Esophagus muscularis mucosa (tissue), 4 donors: ENCODE results near the gene CTNNA2. TPM values are rescaled to one million over a fixed set of nuclear protein-coding genes. Genes with fewer than 3 reads are reported as not detected.

Experiments
- DNase-seq: peaks from one replicate; pipeline ENCODE4 v3.0.0-alpha.2; 2017; ENCODE audit errors: extremely low spot score
- H3K27ac ChIP-seq, 4 donors: fragments of 200-600 bp; sonication (generic); replicated peaks in 1 of 4; 1 replicate in 3 of 4; 2 replicates in 1 of 4; pipeline ENCODE4 v1.5.1; 2016 to 2019; ENCODE audit warnings: mild to moderate bottlenecking in 1 of 4
- H3K27me3 ChIP-seq, 4 donors: fragments of 200-600 bp; sonication (generic); one replicate each; pipeline versions ENCODE4 v1.5.1 to v1.6.0; 2016 to 2019
- H3K36me3 ChIP-seq, 4 donors: fragments of 200-600 bp; sonication (generic); one replicate each; pipeline ENCODE4 v1.5.1; 2016 to 2019
- H3K4me1 ChIP-seq, 4 donors: fragments of 200-600 bp; sonication (generic); one replicate each; pipeline ENCODE4 v1.5.1; 2016 to 2019
- H3K4me3 ChIP-seq, 4 donors: fragments of 200-600 bp; sonication (generic); 1 replicate in 2 of 4; 2 replicates in 2 of 4; pipeline ENCODE4 v1.5.1; 2016 to 2019; ENCODE audit warnings: mild to moderate bottlenecking in 4 of 4, moderate library complexity in 1 of 4
- H3K9me3 ChIP-seq, 4 donors: fragments of 200-600 bp; sonication (generic); 1 replicate in 3 of 4; 2 replicates in 1 of 4; pipeline ENCODE4 v1.5.1; 2016 to 2019
- EP300 ChIP-seq: sonication (generic); formaldehyde crosslinking; IDR thresholded peaks from one replicate; pipeline ENCODE4 v1.6.1; 2017; ENCODE audit warnings: antibody characterized with exemption
- POLR2A ChIP-seq: fragments of 450-650 bp; IDR thresholded peaks from one replicate; pipeline ENCODE4 v1.6.1; 2017; ENCODE audit warnings: antibody characterized with exemption, moderate library complexity, mild to moderate bottlenecking, low read depth
- POLR2AphosphoS5 ChIP-seq, 2 donors: sonication (generic); formaldehyde crosslinking; IDR thresholded peaks; one replicate each; pipeline ENCODE4 v1.6.1; 2017; ENCODE audit warnings: antibody characterized with exemption in 2 of 2
- WGBS: methylation state at CpG from one replicate; pipeline ENCODE4 v1.1.5; 2018; 5-methylcytosine and 5-hydroxymethylcytosine counted together
- intact Hi-C: fragments of 100-400 bp; cut with DNase I; formaldehyde crosslinking; loops from one replicate; pipeline ENCODE4 v1.15.1; 2023
- total RNA-seq, 4 donors: library from RNA; depleted of rRNA; stranded (reverse); fragments of >200 nt; gene quantifications; one replicate each; pipeline versions ENCODE4 v1.1.0 to v1.2.1, GENCODE V29; 2016
- TF ChIP-seq, protein P1 (sequence below), 3 experiments: fragments of 200-600 bp in 2 of 3; fragments of 450-650 bp in 1 of 3; sonication (generic) in 2 of 3; IDR thresholded peaks; one replicate each; pipeline ENCODE4 v1.5.1; 2017 to 2019; ENCODE audit warnings: antibody characterized with exemption in 3 of 3, mild to moderate bottlenecking in 2 of 3, moderate library complexity in 1 of 3

Gene CTNNA2
- total RNA-seq, 4 donors from 2014 or later = 0.42 to 2.5 (median 1.1) TPM

DNA sequence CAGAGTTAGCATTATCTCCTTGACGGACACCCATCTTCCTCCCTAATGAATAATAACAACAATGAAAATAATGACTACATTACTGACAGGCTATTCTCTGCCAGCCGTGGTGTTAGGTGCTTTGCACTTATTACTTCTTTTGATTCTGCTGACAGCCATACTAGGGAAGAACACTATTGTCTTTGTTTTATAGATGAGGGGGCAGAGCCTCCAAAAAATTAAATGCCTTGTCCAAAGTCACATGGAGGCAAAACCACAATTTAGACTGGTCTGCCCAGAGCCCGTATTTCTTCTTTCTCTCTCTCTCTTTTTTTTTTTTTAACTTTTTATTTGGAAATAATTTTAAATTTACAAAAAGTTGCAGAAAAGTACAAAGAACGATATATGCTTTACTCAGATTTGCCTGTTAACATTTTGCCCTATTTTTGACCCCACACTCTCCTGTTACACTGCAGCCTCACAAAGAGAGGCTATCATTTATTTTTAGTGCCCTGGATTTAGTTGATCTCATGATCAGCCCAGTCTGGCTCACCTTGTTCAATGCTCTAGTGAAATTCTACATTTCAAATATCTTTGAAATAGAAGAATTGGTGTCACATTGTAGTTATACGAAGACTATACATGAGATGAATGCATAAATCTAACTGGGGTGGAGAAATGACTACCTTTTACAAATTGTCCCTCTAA lies 422.3 kb downstream of the CTNNA2 start:
- H3K27me3 ChIP-seq = peaks cover 0 to 3% (median 0%) of the 10 kb centered on the region in 4 donors
- TF ChIP-seq POLR2AphosphoS5 (IDR thresholded peaks at IDR 0.05) (no peak), POLR2A (no peak), EP300 (no peak)
- TF ChIP-seq, protein P1, sequence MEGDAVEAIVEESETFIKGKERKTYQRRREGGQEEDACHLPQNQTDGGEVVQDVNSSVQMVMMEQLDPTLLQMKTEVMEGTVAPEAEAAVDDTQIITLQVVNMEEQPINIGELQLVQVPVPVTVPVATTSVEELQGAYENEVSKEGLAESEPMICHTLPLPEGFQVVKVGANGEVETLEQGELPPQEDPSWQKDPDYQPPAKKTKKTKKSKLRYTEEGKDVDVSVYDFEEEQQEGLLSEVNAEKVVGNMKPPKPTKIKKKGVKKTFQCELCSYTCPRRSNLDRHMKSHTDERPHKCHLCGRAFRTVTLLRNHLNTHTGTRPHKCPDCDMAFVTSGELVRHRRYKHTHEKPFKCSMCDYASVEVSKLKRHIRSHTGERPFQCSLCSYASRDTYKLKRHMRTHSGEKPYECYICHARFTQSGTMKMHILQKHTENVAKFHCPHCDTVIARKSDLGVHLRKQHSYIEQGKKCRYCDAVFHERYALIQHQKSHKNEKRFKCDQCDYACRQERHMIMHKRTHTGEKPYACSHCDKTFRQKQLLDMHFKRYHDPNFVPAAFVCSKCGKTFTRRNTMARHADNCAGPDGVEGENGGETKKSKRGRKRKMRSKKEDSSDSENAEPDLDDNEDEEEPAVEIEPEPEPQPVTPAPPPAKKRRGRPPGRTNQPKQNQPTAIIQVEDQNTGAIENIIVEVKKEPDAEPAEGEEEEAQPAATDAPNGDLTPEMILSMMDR (IDR thresholded peaks at IDR 0.05) = no peak
- H3K27ac ChIP-seq = no peak overlapping the region
- H3K9me3 ChIP-seq = no peaks in the 10 kb centered on the region
- no peaks in the 10 kb centered on the region for H3K36me3 ChIP-seq
- intact Hi-C loops = no loop called here
- DNase-seq = no peak
- H3K4me3 ChIP-seq = no peak overlapping the region
- H3K4me1 ChIP-seq = peaks cover 0 to 7% (median 3%) of the 10 kb centered on the region in 4 donors
- 49% methylated on average over 5 of the region's 5 CpGs for WGBS

GRCh38 chr2:79935771-79936657 lies 423.2 kb downstream of the CTNNA2 start:
- Histone ChIP-seq H3K27me3 (peaks cover 0 to 3% (median 0%) of the 10 kb centered on the region in 4 donors), H3K9me3 (no peaks in the 10 kb centered on the region), H3K4me3 (no peak overlapping the region), H3K27ac (no peak overlapping the region), H3K36me3 (no peaks in the 10 kb centered on the region), H3K4me1 (peaks cover 0 to 7% (median 3%) of the 10 kb centered on the region in 4 donors)
- DNase-seq = no peak
- intact Hi-C loops = no loop called here
- no peak for TF ChIP-seq POLR2AphosphoS5 (IDR thresholded peaks at IDR 0.05)
- TF ChIP-seq EP300 = no peak
- TF ChIP-seq, protein P1 (IDR thresholded peaks at IDR 0.05) = peak; percentile 41 to 58 (median 42)
- TF ChIP-seq POLR2A = no peak
- 8% methylated on average over 9 of the region's 9 CpGs for WGBS

- no peak overlapping the region for H3K4me3 ChIP-seq
- no peak overlapping the region for H3K27ac ChIP-seq
- intact Hi-C loops = no loop called here
- no peak for DNase-seq
- TF ChIP-seq POLR2AphosphoS5 (IDR thresholded peaks at IDR 0.05) (no peak), EP300 (no peak), POLR2A (no peak)
- TF ChIP-seq, protein P1 (IDR thresholded peaks at IDR 0.05) = no peak
- peaks cover 0 to 7% (median 3%) of the 10 kb centered on the region in 4 donors for H3K4me1 ChIP-seq
- 80% methylated on average over 3 of the region's 3 CpGs for WGBS
- no peaks in the 10 kb centered on the region for H3K9me3 ChIP-seq
- H3K36me3 ChIP-seq = no peaks in the 10 kb centered on the region
- H3K27me3 ChIP-seq = peaks cover 0 to 3% (median 0%) of the 10 kb centered on the region in 4 donors
Measured at GRCh38 chr2:79936715-79937114, 423.9 kb downstream of the CTNNA2 start.

DNA sequence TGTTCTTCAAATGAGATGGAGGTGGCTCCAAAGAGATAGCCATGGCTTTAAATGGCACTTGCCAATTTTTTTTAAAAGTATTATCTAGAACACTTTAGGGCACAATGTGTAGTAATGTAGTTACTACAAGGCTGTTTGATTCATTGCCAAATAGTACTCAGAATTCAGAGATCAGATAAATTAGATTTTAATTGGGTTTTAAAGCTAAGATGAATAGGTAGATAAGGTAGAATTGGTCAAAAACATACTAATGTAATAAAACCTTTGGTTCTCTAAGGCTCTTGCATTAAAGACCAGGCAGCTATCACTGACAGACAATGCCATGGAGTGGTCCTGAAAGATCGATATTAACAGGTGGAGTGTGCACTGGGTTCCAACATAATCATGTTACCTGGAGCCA lies 425.8 kb downstream of the CTNNA2 start:
- Histone ChIP-seq H3K36me3 (no peaks in the 10 kb centered on the region), H3K27ac (no peak overlapping the region), H3K4me3 (no peak overlapping the region), H3K27me3 (no peaks in the 10 kb centered on the region), H3K9me3 (no peaks in the 10 kb centered on the region), H3K4me1 (peaks cover 0 to 7% (median 3%) of the 10 kb centered on the region in 4 donors)
- WGBS = 82% methylated on average over 1 of the region's 1 CpG
- DNase-seq = no peak
- intact Hi-C loops = no loop called here
- TF ChIP-seq EP300 (no peak), POLR2A (no peak), POLR2AphosphoS5 (IDR thresholded peaks at IDR 0.05) (no peak)
- TF ChIP-seq, protein P1 (IDR thresholded peaks at IDR 0.05) = no peak
